Natural killer cell (primary cell): Measurements from ENCODE around the gene PCCA. TPM values are rescaled to one million over a fixed set of nuclear protein-coding genes. Genes with fewer than 3 reads are reported as not detected.

Source experiments
- ATAC-seq, 3 donors: fragments of 150-1000 bp in 2 of 3; fragments of 200-7000 bp in 1 of 3; cut with Tn5 transposase; 1 replicate in 1 of 3; 2 replicates in 2 of 3; pipeline ENCODE4 v1.10.0; 2021; ENCODE audit warnings: mild to moderate bottlenecking in 2 of 3, moderate library complexity in 2 of 3
- DNase-seq, 2 donors: peaks; one replicate each; pipeline versions ENCODE4 v3.0.0 to v3.0.0-alpha.2; 2013 to 2021; ENCODE audit warnings: mixed read lengths in 1 of 2
- H3K27ac ChIP-seq: one replicate; pipeline ENCODE4 v1.5.1; 2013; ENCODE audit warnings: mild to moderate bottlenecking, low read length
- H3K27me3 ChIP-seq: one replicate; pipeline ENCODE4 v1.6.1; 2013; ENCODE audit warnings: low read length; ENCODE audit not compliant: control insufficient read depth, insufficient read depth
- H3K36me3 ChIP-seq: one replicate; pipeline ENCODE4 v1.6.1; 2013; ENCODE audit warnings: low read length; ENCODE audit not compliant: control insufficient read depth, insufficient read depth
- H3K4me1 ChIP-seq: one replicate; pipeline ENCODE4 v1.6.1; 2013; ENCODE audit warnings: low read length; ENCODE audit not compliant: control insufficient read depth, insufficient read depth
- H3K4me3 ChIP-seq: one replicate; pipeline ENCODE4 v1.5.1; 2013; ENCODE audit warnings: low read length
- H3K9me3 ChIP-seq: one replicate; pipeline ENCODE4 v1.6.1; 2013; ENCODE audit warnings: low read length; ENCODE audit not compliant: control insufficient read depth, insufficient read depth
- H3K27ac Mint-ChIP-seq, 2 donors: one replicate each; pipeline ENCODE4 v1.8.0; 2022; ENCODE audit warnings: mild to moderate bottlenecking in 2 of 2, mixed read lengths in 2 of 2, moderate library complexity in 1 of 2
- H3K27me3 Mint-ChIP-seq, 2 donors: one replicate each; pipeline ENCODE4 v1.8.0; 2022; ENCODE audit warnings: low read depth in 2 of 2, mixed read lengths in 2 of 2
- H3K36me3 Mint-ChIP-seq: one replicate; pipeline ENCODE4 v1.8.0; 2022; ENCODE audit warnings: mixed read lengths
- H3K4me1 Mint-ChIP-seq, 2 donors: one replicate each; pipeline ENCODE4 v1.8.0; 2022; ENCODE audit warnings: mixed read lengths in 2 of 2
- H3K4me3 Mint-ChIP-seq: one replicate; pipeline ENCODE4 v1.8.0; 2022; ENCODE audit warnings: mild to moderate bottlenecking, moderate library complexity, mixed read lengths
- H3K9me3 Mint-ChIP-seq, 2 donors: one replicate each; pipeline ENCODE4 v1.8.0; 2022; ENCODE audit warnings: mixed read lengths in 2 of 2
- CTCF ChIP-seq: fragments of 200-600 bp; IDR thresholded peaks from one replicate; pipeline ENCODE4 v1.8.0; 2022; ENCODE audit warnings: antibody characterized with exemption
- WGBS: methylation state at CpG from one replicate; pipeline ENCODE4 v1.1.7; 2013; ENCODE audit warnings: missing lambda C conversion rate; ENCODE audit not compliant: insufficient coverage; 5-methylcytosine and 5-hydroxymethylcytosine counted together
- intact Hi-C: fragments of 100-400 bp; cut with micrococcal nuclease; formaldehyde crosslinking; loops from one replicate; pipeline ENCODE4 v1.14.2; 2022
- total RNA-seq, 4 donors: library from RNA; stranded (reverse); fragments of 120-200 nt in 1 of 4; gene quantifications; one replicate each; pipeline versions ENCODE4 v1.2.3 to v1.2.4, GENCODE V29; 2013 to 2022

The PCCA gene
- total RNA-seq, 3 donors from 2014 or later (not counting 1 experiment from before 2014, with no cell fraction given) = 25.5 to 28.5 (median 28.2) TPM

DNA sequence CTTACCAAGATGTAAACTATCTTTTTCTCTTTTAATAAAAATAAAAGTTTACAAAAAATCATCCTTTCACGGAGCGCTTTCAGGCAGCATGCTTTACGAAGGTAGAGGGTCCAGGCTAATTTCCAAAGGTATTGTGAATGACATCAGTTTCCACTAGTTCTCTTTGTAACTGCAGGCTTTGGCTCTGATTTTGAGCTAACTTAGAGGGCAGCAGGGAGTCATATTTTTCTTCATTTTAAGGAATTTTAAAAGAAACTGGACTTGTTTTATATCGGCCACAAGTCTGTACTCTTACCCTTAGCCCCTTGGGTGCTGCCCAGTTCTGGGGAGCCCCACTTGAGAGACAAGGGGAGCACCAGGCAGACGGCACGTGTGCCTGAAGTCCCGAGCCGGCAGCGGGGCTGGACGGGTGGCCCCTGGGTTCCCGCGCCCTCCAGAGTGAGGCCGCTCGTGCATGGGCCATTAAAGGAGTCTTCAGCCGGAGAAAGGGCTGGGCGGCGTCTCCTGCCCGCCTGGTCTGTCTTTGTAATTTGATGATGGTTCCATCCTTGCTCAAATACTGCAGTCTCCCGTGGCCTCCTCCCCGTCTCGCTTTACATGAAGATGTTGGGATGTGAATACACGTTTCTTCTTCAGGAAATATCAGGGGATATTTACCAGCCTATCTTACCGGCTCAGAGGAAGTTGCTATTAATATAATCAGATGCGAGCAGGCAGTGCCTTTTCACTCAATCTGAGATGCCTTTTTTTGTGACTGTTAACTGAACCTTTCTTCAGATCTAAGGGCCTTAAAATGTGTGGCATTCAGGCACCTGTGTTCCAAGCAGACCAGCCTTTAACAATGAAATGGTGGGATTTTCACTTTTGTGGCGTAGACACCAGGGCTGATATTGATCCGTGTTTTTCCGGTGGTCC lies 432.3 kb downstream of the PCCA start:
- peak overlapping the region; percentile 73 for H3K4me3 Mint-ChIP-seq
- no peak overlapping the region for H3K27ac Mint-ChIP-seq
- 76% methylated on average over 27 of the region's 27 CpGs for WGBS
- no peak for TF ChIP-seq CTCF
- Histone ChIP-seq H3K36me3 (no peaks in the 10 kb centered on the region), H3K27ac (no peak overlapping the region), H3K9me3 (no peaks in the 10 kb centered on the region), H3K27me3 (no peaks in the 10 kb centered on the region), H3K4me1 (peaks cover 11% of the 10 kb centered on the region), H3K4me3 (no peak overlapping the region)
- no peaks in the 10 kb centered on the region for H3K27me3 Mint-ChIP-seq
- H3K9me3 Mint-ChIP-seq = no peaks in the 10 kb centered on the region
- peaks cover 10 to 22% of the 10 kb centered on the region in 2 donors for H3K4me1 Mint-ChIP-seq
- intact Hi-C loops = no loop called here
- H3K36me3 Mint-ChIP-seq = no peaks in the 10 kb centered on the region
- DNase-seq (no peak), ATAC-seq (peak in 1 of 3 donors; percentile 14)

GRCh38 chr13:100521851-100522617 lies 433.1 kb downstream of the PCCA start:
- no peaks in the 10 kb centered on the region for H3K9me3 ChIP-seq
- Mint-ChIP-seq H3K9me3 (no peaks in the 10 kb centered on the region), H3K4me3 (peak overlapping the region; percentile 53), H3K27me3 (no peaks in the 10 kb centered on the region), H3K4me1 (peaks cover 10 to 22% of the 10 kb centered on the region in 2 donors), H3K27ac (no peak overlapping the region), H3K36me3 (no peaks in the 10 kb centered on the region)
- peaks cover 11% of the 10 kb centered on the region for H3K4me1 ChIP-seq
- ATAC-seq = peak in 2 of 3 donors; percentile 31 to 65
- no peak for TF ChIP-seq CTCF
- no peak overlapping the region for H3K4me3 ChIP-seq
- no peaks in the 10 kb centered on the region for H3K27me3 ChIP-seq
- H3K27ac ChIP-seq = no peak overlapping the region
- WGBS = 57% methylated on average over 19 of the region's 19 CpGs
- peak in 1 of 2 donors; percentile 40 for DNase-seq
- intact Hi-C loops = no loop called here
- no peaks in the 10 kb centered on the region for H3K36me3 ChIP-seq

- Mint-ChIP-seq H3K4me1 (peaks cover 6 to 16% of the 10 kb centered on the region in 2 donors), H3K9me3 (no peaks in the 10 kb centered on the region), H3K27me3 (no peaks in the 10 kb centered on the region), H3K27ac (no peak overlapping the region), H3K4me3 (no peak overlapping the region), H3K36me3 (no peaks in the 10 kb centered on the region)
- TF ChIP-seq CTCF = no peak
- Histone ChIP-seq H3K4me1 (peaks cover 7% of the 10 kb centered on the region), H3K9me3 (no peaks in the 10 kb centered on the region), H3K27ac (no peak overlapping the region), H3K36me3 (no peaks in the 10 kb centered on the region), H3K27me3 (no peaks in the 10 kb centered on the region), H3K4me3 (no peak overlapping the region)
- DNase-seq (no peak), ATAC-seq (no peak)
- intact Hi-C loops = no loop called here
- WGBS = 94% methylated on average over 9 of the region's 9 CpGs
Measured at GRCh38 chr13:100522618-100523309, 433.9 kb downstream of the PCCA start.
